ENCODE measurements around the gene LAMA2.

- TF ChIP-seq CTCF (conservative IDR thresholded peaks at IDR 0.05 in 1 of 2, IDR thresholded peaks at IDR 0.05 in 1 of 2; ENCODE audit: low read depth in 1 of 2, low read length in 2 of 2), result no peak
- TF ChIP-seq EZH2 (IDR thresholded peaks at IDR 0.05; ENCODE audit: low read length, missing control alignments), result no peak
These were observed 353.1 kb downstream of the LAMA2 start for GRCh38 chr6:129236001-129236517.

Measured in fibroblast of lung (primary cell).